Breast epithelium (tissue), 4 donors: ENCODE results near the gene APLF. TPM values are rescaled to one million over a fixed set of nuclear protein-coding genes. Genes with fewer than 3 reads are reported as not detected.

Source experiments
- DNase-seq, 2 donors: peaks; one replicate each; pipeline ENCODE4 v3.0.0-alpha.2; 2019; ENCODE audit warnings: low spot score in 2 of 2
- H3K27ac ChIP-seq, 2 donors: fragments of 200-600 bp; sonication (generic) in 1 of 2; one replicate each; pipeline ENCODE4 v1.5.1; 2016 to 2019; ENCODE audit warnings: mild to moderate bottlenecking in 1 of 2
- H3K27me3 ChIP-seq, 2 donors: fragments of 200-600 bp; sonication (generic) in 1 of 2; one replicate each; pipeline versions ENCODE4 v1.5.1 to v1.6.0; 2017 to 2019; ENCODE audit warnings: control low read depth in 1 of 2, mild to moderate bottlenecking in 1 of 2
- H3K36me3 ChIP-seq: fragments of 200-600 bp; one replicate; pipeline ENCODE4 v1.5.1; 2019
- H3K4me1 ChIP-seq, 2 donors: fragments of 200-600 bp; sonication (generic); one replicate each; pipeline ENCODE4 v1.5.1; 2016 to 2019; ENCODE audit warnings: control low read depth in 1 of 2
- H3K4me3 ChIP-seq, 3 donors: fragments of 200-600 bp; sonication (generic); 1 replicate in 2 of 3; 2 replicates in 1 of 3; pipeline ENCODE4 v1.5.1; 2016 to 2019; ENCODE audit warnings: mild to moderate bottlenecking in 3 of 3, moderate library complexity in 2 of 3
- H3K9me3 ChIP-seq, 2 donors: fragments of 200-600 bp; sonication (generic) in 1 of 2; one replicate each; pipeline ENCODE4 v1.5.1; 2016 to 2019; ENCODE audit warnings: control low read depth in 1 of 2
- CTCF ChIP-seq, 3 donors: fragments of 450-650 bp; IDR thresholded peaks; one replicate each; pipeline ENCODE4 v1.5.1; 2016 to 2017; ENCODE audit warnings: antibody characterized with exemption in 3 of 3, mild to moderate bottlenecking in 3 of 3, moderate library complexity in 3 of 3
- POLR2A ChIP-seq: fragments of 450-650 bp; IDR thresholded peaks from one replicate; pipeline ENCODE4 v1.6.1; 2016; ENCODE audit warnings: antibody characterized with exemption, mild to moderate bottlenecking, moderate library complexity
- POLR2AphosphoS5 ChIP-seq, 3 donors: sonication (generic); formaldehyde crosslinking; IDR thresholded peaks; one replicate each; pipeline ENCODE4 v1.6.1; 2017; ENCODE audit warnings: antibody characterized with exemption in 3 of 3
- intact Hi-C: fragments of 100-400 bp; cut with DNase I; formaldehyde crosslinking; loops from one replicate; pipeline ENCODE4 v1.15.1; 2023; ENCODE audit warnings: low total_unique reads
- total RNA-seq, 3 donors: library from RNA; depleted of rRNA; stranded (reverse); fragments of >200 nt; gene quantifications; one replicate each; pipeline ENCODE4 v1.1.0, GENCODE V29; 2016

APLF gene
- total RNA-seq, 3 donors from 2014 or later: 8.5 to 14.5 (median 13.4) TPM

DNA sequence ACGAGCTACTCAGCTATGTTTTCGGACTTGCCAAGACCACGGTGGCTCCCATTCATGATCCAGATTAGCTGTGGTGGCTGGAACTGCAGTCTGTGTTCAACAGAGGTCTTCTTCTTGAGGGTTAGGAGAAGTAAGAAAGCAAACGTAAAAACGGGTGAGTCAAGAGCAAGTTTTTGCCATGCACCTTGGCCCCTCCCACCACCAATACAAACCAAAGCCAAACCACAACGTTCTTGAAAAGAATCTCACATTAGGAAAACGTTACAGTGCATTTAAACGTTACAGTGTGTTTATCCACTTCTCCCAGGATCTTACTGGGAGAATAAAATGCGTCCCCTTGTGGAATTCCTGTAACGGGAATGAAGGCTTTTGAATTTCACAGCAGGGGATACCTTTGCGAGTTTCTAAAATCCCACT is 1.0 kb upstream of the APLF start:
- intact Hi-C loops: no loop called here
- Histone ChIP-seq H3K36me3 (no peaks in the 10 kb centered on the region), H3K9me3 (no peaks in the 10 kb centered on the region), H3K4me3 (peak overlapping the region; percentile 75 to 85 (median 81)), H3K4me1 (peaks cover 0 to 7% of the 10 kb centered on the region in 2 donors), H3K27me3 (no peaks in the 10 kb centered on the region), H3K27ac (peak overlapping the region; percentile 88 to 93)
- DNase-seq: no peak
- TF ChIP-seq POLR2A (no peak), CTCF (IDR thresholded peaks at IDR 0.05) (no peak), POLR2AphosphoS5 (IDR thresholded peaks at IDR 0.05) (no peak)

DNA sequence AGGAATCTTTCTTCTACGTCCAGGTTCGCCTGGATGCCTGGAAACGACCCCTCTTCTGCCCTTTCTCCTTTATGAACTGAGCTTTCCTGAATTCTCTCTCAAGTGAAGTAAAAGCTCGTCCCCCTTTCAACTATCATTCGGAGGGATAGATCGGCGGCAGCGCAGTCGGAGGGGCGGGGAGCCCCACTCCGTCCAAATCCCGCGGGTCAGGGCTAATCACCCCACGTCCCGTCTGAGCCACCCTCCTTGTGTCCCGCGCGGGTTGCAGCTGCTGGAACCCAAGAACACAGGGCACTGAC is 658 bp upstream of the APLF start:
- no peaks in the 10 kb centered on the region for H3K36me3 ChIP-seq
- H3K9me3 ChIP-seq: no peaks in the 10 kb centered on the region
- TF ChIP-seq CTCF (IDR thresholded peaks at IDR 0.05): no peak
- no peak for TF ChIP-seq POLR2A
- no peak for TF ChIP-seq POLR2AphosphoS5 (IDR thresholded peaks at IDR 0.05)
- H3K27me3 ChIP-seq: no peaks in the 10 kb centered on the region
- DNase-seq: no peak
- peak overlapping the region; percentile 75 to 85 (median 81) for H3K4me3 ChIP-seq
- intact Hi-C loops: no loop called here
- peak overlapping the region; percentile 88 to 93 for H3K27ac ChIP-seq
- peaks cover 0 to 7% of the 10 kb centered on the region in 2 donors for H3K4me1 ChIP-seq

- Histone ChIP-seq H3K27ac (no peak overlapping the region), H3K9me3 (no peaks in the 10 kb centered on the region), H3K27me3 (no peaks in the 10 kb centered on the region), H3K4me3 (no peak overlapping the region), H3K4me1 (peaks cover 0 to 7% of the 10 kb centered on the region in 2 donors), H3K36me3 (no peaks in the 10 kb centered on the region)
- TF ChIP-seq CTCF (IDR thresholded peaks at IDR 0.05): no peak
- intact Hi-C loops: no loop called here
- DNase-seq: no peak
Observed at GRCh38 chr2:68468801-68469200, 1.4 kb downstream of the APLF start.

DNA sequence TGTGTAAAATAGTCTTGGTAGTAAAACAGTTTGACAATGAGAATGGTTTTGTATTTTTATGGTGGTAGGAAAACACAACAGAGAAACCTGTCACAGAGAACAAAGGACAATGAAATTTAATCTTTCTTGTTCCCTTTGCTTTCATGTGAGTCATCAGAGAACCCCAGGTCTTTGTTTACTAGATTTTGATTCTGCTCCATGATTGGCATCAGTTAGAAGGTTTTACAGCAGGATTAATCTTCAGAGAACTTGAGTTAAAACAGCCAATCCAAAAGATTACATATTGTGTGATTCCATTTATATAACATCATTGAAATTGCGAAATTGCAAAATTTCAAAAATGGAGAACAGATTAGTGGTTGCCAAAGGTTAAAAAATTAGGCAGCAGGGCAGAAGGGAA is 2.5 kb downstream of the APLF start:
- H3K4me1 ChIP-seq: peaks cover 0 to 7% of the 10 kb centered on the region in 2 donors
- H3K4me3 ChIP-seq: no peak overlapping the region
- no peak overlapping the region for H3K27ac ChIP-seq
- H3K9me3 ChIP-seq: no peaks in the 10 kb centered on the region
- intact Hi-C loops: loop anchor here (5.0 kb wide), 1 partner anchor 242 kb away; no protein-coding TSS in a partner anchor
- no peaks in the 10 kb centered on the region for H3K36me3 ChIP-seq
- H3K27me3 ChIP-seq: no peaks in the 10 kb centered on the region
- no peak for DNase-seq
- TF ChIP-seq POLR2A (no peak), CTCF (IDR thresholded peaks at IDR 0.05) (no peak), POLR2AphosphoS5 (IDR thresholded peaks at IDR 0.05) (no peak)

GRCh38 chr2:68471385-68471784 is 4.0 kb downstream of the APLF start:
- Histone ChIP-seq H3K27me3 (no peaks in the 10 kb centered on the region), H3K36me3 (no peaks in the 10 kb centered on the region), H3K4me1 (no peaks in the 10 kb centered on the region), H3K4me3 (no peak overlapping the region), H3K9me3 (no peaks in the 10 kb centered on the region), H3K27ac (no peak overlapping the region)
- intact Hi-C loops: loop anchor here (5.0 kb wide), 1 partner anchor 241 kb away; no protein-coding TSS in a partner anchor
- TF ChIP-seq CTCF (IDR thresholded peaks at IDR 0.05): no peak
- TF ChIP-seq POLR2AphosphoS5 (IDR thresholded peaks at IDR 0.05): no peak
- DNase-seq: no peak
